ENCODE data around the gene ATP11B.
"Not testable (repeated sequence)": the region's sequence is repeated elsewhere in the genome, so short reads cannot be mapped to it uniquely, and the experiment has no call there.

- TF ChIP-seq, protein P1, sequence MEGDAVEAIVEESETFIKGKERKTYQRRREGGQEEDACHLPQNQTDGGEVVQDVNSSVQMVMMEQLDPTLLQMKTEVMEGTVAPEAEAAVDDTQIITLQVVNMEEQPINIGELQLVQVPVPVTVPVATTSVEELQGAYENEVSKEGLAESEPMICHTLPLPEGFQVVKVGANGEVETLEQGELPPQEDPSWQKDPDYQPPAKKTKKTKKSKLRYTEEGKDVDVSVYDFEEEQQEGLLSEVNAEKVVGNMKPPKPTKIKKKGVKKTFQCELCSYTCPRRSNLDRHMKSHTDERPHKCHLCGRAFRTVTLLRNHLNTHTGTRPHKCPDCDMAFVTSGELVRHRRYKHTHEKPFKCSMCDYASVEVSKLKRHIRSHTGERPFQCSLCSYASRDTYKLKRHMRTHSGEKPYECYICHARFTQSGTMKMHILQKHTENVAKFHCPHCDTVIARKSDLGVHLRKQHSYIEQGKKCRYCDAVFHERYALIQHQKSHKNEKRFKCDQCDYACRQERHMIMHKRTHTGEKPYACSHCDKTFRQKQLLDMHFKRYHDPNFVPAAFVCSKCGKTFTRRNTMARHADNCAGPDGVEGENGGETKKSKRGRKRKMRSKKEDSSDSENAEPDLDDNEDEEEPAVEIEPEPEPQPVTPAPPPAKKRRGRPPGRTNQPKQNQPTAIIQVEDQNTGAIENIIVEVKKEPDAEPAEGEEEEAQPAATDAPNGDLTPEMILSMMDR (IDR thresholded peaks at IDR 0.05; ENCODE audit: low read depth, low read length, poor library complexity, severe bottlenecking) = not testable (repeated sequence)
- not testable (repeated sequence) for TF ChIP-seq EZH2phosphoT487 (IDR thresholded peaks at IDR 0.05; ENCODE audit: borderline replicate concordance, low read length)
Observed at GRCh38 chr3:182822260-182822659, 29.0 kb downstream of the ATP11B start.
